NCI-H146 treated with DMSO at 0.1 percent for 48 hours (cell line): Measurements from ENCODE around the gene PLCB3.
A peak's percentile ranks its signal among the peaks of the same experiment; 100 is the strongest.

ENCODE experiments used
- DNase-seq: peaks from one replicate; lab custom pipeline; 2025; ENCODE audit not compliant: unreplicated experiment; lab: John Stamatoyannopoulos, UW

Gene PLCB3

GRCh38 chr11:64251016-64251752 lies at the start of gene PLCB3:
Gene PLCB3 (plus strand): TSS chr11:64251530. CDS start chr11:64251650, 120 bp downstream.
- no peak for DNase-seq

- no peak for DNase-seq
Measured at GRCh38 chr11:64201543-64201942, 49.8 kb upstream of the PLCB3 start.

GRCh38 chr11:64202992-64203391 lies 48.3 kb upstream of the PLCB3 start:
- no peak for DNase-seq

GRCh38 chr11:64203421-64204079 lies 47.8 kb upstream of the PLCB3 start:
- no peak for DNase-seq

GRCh38 chr11:64204080-64204440 lies 47.3 kb upstream of the PLCB3 start:
- DNase-seq: no peak

GRCh38 chr11:64204464-64204989 lies 46.8 kb upstream of the PLCB3 start:
- peak; percentile 37 for DNase-seq

- DNase-seq: no peak
Measured at GRCh38 chr11:64206457-64207255, 44.7 kb upstream of the PLCB3 start, which contains the start of gene FERMT3. Gene FERMT3 (plus strand): TSS chr11:64206721. CDS start chr11:64207365, 644 bp downstream.

- no peak for DNase-seq
Measured at GRCh38 chr11:64207256-64208085, 43.9 kb upstream of the PLCB3 start.

GRCh38 chr11:64208086-64208795 lies 43.1 kb upstream of the PLCB3 start:
- no peak for DNase-seq

GRCh38 chr11:64208796-64209562 lies 42.4 kb upstream of the PLCB3 start:
- DNase-seq: no peak

GRCh38 chr11:64209563-64209843 lies 41.8 kb upstream of the PLCB3 start:
- no peak for DNase-seq

- no peak for DNase-seq
Measured at GRCh38 chr11:64210301-64211020, 40.9 kb upstream of the PLCB3 start.

- DNase-seq: no peak
Measured at GRCh38 chr11:64211181-64211872, 40.0 kb upstream of the PLCB3 start.

GRCh38 chr11:64216879-64217278 lies 34.5 kb upstream of the PLCB3 start:
- DNase-seq: no peak

- no peak for DNase-seq
Measured at GRCh38 chr11:64218628-64219353, 32.5 kb upstream of the PLCB3 start.

GRCh38 chr11:64219354-64219684 lies 32.0 kb upstream of the PLCB3 start:
- DNase-seq: no peak

GRCh38 chr11:64219755-64220154 lies 31.6 kb upstream of the PLCB3 start:
- no peak for DNase-seq

- DNase-seq: no peak
Measured at GRCh38 chr11:64220271-64220670, 31.1 kb upstream of the PLCB3 start.
